C4-2B (cell line): ENCODE data around the gene CWC15.
"Not testable (repeated sequence)": the region's sequence is repeated elsewhere in the genome, so short reads cannot be mapped to it uniquely, and the experiment has no call there.

Source experiments
- H3K27ac ChIP-seq: fragments of 450-650 bp; 2 replicates; pipeline ENCODE4 v1.5.1; 2017
- ZFX ChIP-seq: fragments of 450-650 bp; IDR thresholded peaks from 2 replicates; pipeline ENCODE4 v1.6.1; 2017
- TF ChIP-seq, protein P1 (sequence below): fragments of 450-650 bp; conservative IDR thresholded peaks from 2 replicates; pipeline ENCODE4 v1.5.1; 2017; ENCODE audit warnings: mild to moderate bottlenecking

CWC15 gene

GRCh38 chr11:94973099-94973968 is at the start of gene CWC15, which contains the start of gene KDM4D:
TSS of gene CWC15 (minus strand) at chr11:94973556. CDS start at chr11:94972185, 1,371 bp downstream.
TSS of gene KDM4D (plus strand) at chr11:94973709. CDS start at chr11:94997373, 23,664 bp downstream.
- peak; percentile 73 for TF ChIP-seq ZFX
- TF ChIP-seq, protein P1, sequence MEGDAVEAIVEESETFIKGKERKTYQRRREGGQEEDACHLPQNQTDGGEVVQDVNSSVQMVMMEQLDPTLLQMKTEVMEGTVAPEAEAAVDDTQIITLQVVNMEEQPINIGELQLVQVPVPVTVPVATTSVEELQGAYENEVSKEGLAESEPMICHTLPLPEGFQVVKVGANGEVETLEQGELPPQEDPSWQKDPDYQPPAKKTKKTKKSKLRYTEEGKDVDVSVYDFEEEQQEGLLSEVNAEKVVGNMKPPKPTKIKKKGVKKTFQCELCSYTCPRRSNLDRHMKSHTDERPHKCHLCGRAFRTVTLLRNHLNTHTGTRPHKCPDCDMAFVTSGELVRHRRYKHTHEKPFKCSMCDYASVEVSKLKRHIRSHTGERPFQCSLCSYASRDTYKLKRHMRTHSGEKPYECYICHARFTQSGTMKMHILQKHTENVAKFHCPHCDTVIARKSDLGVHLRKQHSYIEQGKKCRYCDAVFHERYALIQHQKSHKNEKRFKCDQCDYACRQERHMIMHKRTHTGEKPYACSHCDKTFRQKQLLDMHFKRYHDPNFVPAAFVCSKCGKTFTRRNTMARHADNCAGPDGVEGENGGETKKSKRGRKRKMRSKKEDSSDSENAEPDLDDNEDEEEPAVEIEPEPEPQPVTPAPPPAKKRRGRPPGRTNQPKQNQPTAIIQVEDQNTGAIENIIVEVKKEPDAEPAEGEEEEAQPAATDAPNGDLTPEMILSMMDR: no peak
- H3K27ac ChIP-seq: peak within 1 kb of the TSS; percentile 80

GRCh38 chr11:95021468-95021867 is 48.1 kb upstream of the CWC15 start:
- H3K27ac ChIP-seq: not testable (repeated sequence)

GRCh38 chr11:95016139-95016538 is 42.8 kb upstream of the CWC15 start:
- no peak overlapping the region for H3K27ac ChIP-seq
- no peak for TF ChIP-seq ZFX
- TF ChIP-seq, protein P1: no peak

GRCh38 chr11:95014184-95014821 is 40.9 kb upstream of the CWC15 start:
- H3K27ac ChIP-seq: no peak overlapping the region
- no peak for TF ChIP-seq ZFX
- TF ChIP-seq, protein P1: no peak

GRCh38 chr11:95011376-95011775 is 38.0 kb upstream of the CWC15 start:
- H3K27ac ChIP-seq: no peak overlapping the region
- TF ChIP-seq, protein P1: no peak
- no peak for TF ChIP-seq ZFX

DNA sequence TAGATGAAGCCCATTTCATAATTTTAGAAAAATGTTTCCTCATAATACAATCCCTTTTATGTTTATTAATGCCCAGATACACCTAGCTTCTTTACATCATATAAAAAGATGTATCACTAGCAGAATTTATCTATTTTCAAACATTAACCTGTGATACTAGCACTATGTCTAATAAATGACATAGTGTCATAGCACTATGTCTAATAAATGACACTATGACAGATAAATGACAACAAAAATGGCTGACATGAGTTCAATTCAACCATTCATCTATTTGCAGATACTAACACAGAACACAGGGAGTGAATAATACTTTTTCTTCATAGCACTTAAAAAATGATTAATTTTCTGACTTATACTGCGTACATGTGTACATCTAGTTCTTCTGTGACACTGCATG is 32.3 kb upstream of the CWC15 start:
- TF ChIP-seq ZFX: no peak
- TF ChIP-seq, protein P1: no peak
- no peak overlapping the region for H3K27ac ChIP-seq

- no peak for TF ChIP-seq ZFX
- TF ChIP-seq, protein P1: no peak
- no peak overlapping the region for H3K27ac ChIP-seq
Measured at GRCh38 chr11:95003716-95004115, 30.4 kb upstream of the CWC15 start.

DNA sequence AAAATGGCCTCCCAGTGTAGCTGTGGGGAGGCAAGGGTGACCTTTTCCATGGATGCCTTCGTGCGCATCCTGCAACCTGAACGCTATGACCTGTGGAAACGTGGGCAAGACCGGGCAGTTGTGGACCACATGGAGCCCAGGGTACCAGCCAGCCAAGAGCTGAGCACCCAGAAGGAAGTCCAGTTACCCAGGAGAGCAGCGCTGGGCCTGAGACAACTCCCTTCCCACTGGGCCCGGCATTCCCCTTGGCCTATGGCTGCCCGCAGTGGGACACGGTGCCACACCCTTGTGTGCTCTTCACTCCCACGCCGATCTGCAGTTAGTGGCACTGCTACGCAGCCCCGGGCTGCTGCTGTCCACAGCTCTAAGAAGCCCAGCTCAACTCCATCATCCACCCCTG is 24.9 kb upstream of the CWC15 start:
- no peak for TF ChIP-seq ZFX
- TF ChIP-seq, protein P1: no peak

More for the DNA sequence above, 24.9 kb upstream of the CWC15 start:
- no peak overlapping the region for H3K27ac ChIP-seq
